C4-2B (cell line): ENCODE results near the gene BCL2L1.

Experiments used
- CTCF ChIP-seq: fragments of 450-650 bp; conservative IDR thresholded peaks from 2 replicates; pipeline ENCODE4 v1.5.1; 2017; ENCODE audit warnings: mild to moderate bottlenecking
- ZFX ChIP-seq: fragments of 450-650 bp; IDR thresholded peaks from 2 replicates; pipeline ENCODE4 v1.6.1; 2017

GRCh38 chr20:31632548-31633338 is 89.9 kb downstream of the BCL2L1 start:
- TF ChIP-seq CTCF (no peak), ZFX (no peak)
